Neural crest cell (in vitro differentiated cells): Measurements from ENCODE around the gene PSMB7. TPM values are rescaled to one million over a fixed set of nuclear protein-coding genes. Genes with fewer than 3 reads are reported as not detected.

Experiments used
- DNase-seq: peaks from one replicate; pipeline ENCODE4 v3.0.0; 2021; ENCODE audit warnings: low read depth, mixed read lengths, low spot score
- H3K27ac Mint-ChIP-seq: one replicate; pipeline ENCODE4 v1.8.0; 2021; ENCODE audit warnings: mild to moderate bottlenecking, mixed read lengths; ENCODE audit not compliant: unreplicated experiment
- H3K27me3 Mint-ChIP-seq: 2 replicates; pipeline ENCODE4 v1.8.0; 2021; ENCODE audit warnings: low read depth, mild to moderate bottlenecking, mixed read lengths
- H3K36me3 Mint-ChIP-seq: 2 replicates; pipeline ENCODE4 v1.8.0; 2021; ENCODE audit warnings: low read depth, mild to moderate bottlenecking, mixed read lengths
- H3K4me1 Mint-ChIP-seq: 2 replicates; pipeline ENCODE4 v1.8.0; 2021; ENCODE audit warnings: mixed read lengths
- H3K4me3 Mint-ChIP-seq: one replicate; pipeline ENCODE4 v1.8.0; 2021; ENCODE audit warnings: mild to moderate bottlenecking, mixed read lengths
- H3K9me3 Mint-ChIP-seq: 2 replicates; pipeline ENCODE4 v1.8.0; 2021; ENCODE audit warnings: mixed read lengths
- total RNA-seq: library from RNA; stranded (reverse); gene quantifications from 2 replicates; pipeline ENCODE4 v1.2.1, GENCODE V29; 2021
- TF ChIP-seq, protein P1 (sequence below): fragments of 200-600 bp; sonication (generic); conservative IDR thresholded peaks from 2 replicates; pipeline ENCODE4 v1.5.0; 2021; ENCODE audit warnings: antibody characterized with exemption, mild to moderate bottlenecking

The PSMB7 gene
- total RNA-seq, 1 donor from 2014 or later = 196 TPM

- no peak for DNase-seq
- H3K27me3 Mint-ChIP-seq = peaks cover 10% of the 10 kb centered on the region
- no peaks in the 10 kb centered on the region for H3K36me3 Mint-ChIP-seq
- TF ChIP-seq, protein P1, sequence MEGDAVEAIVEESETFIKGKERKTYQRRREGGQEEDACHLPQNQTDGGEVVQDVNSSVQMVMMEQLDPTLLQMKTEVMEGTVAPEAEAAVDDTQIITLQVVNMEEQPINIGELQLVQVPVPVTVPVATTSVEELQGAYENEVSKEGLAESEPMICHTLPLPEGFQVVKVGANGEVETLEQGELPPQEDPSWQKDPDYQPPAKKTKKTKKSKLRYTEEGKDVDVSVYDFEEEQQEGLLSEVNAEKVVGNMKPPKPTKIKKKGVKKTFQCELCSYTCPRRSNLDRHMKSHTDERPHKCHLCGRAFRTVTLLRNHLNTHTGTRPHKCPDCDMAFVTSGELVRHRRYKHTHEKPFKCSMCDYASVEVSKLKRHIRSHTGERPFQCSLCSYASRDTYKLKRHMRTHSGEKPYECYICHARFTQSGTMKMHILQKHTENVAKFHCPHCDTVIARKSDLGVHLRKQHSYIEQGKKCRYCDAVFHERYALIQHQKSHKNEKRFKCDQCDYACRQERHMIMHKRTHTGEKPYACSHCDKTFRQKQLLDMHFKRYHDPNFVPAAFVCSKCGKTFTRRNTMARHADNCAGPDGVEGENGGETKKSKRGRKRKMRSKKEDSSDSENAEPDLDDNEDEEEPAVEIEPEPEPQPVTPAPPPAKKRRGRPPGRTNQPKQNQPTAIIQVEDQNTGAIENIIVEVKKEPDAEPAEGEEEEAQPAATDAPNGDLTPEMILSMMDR = no peak
- H3K27ac Mint-ChIP-seq = no peak overlapping the region
- no peak overlapping the region for H3K4me3 Mint-ChIP-seq
- no peaks in the 10 kb centered on the region for H3K9me3 Mint-ChIP-seq
- no peaks in the 10 kb centered on the region for H3K4me1 Mint-ChIP-seq
These were observed 27.1 kb upstream of the PSMB7 start for GRCh38 chr9:124442379-124442778.

GRCh38 chr9:124441291-124441690 lies 26.0 kb upstream of the PSMB7 start:
- peaks cover 5% of the 10 kb centered on the region for H3K27me3 Mint-ChIP-seq
- H3K9me3 Mint-ChIP-seq = no peaks in the 10 kb centered on the region
- H3K36me3 Mint-ChIP-seq = no peaks in the 10 kb centered on the region
- DNase-seq = no peak
- H3K4me1 Mint-ChIP-seq = no peaks in the 10 kb centered on the region
- H3K27ac Mint-ChIP-seq = no peak overlapping the region
- TF ChIP-seq, protein P1 = no peak
- no peak overlapping the region for H3K4me3 Mint-ChIP-seq

GRCh38 chr9:124440786-124441185 lies 25.5 kb upstream of the PSMB7 start:
- Mint-ChIP-seq H3K9me3 (no peaks in the 10 kb centered on the region), H3K27ac (no peak overlapping the region), H3K36me3 (no peaks in the 10 kb centered on the region), H3K4me3 (no peak overlapping the region), H3K4me1 (no peaks in the 10 kb centered on the region), H3K27me3 (peaks cover 4% of the 10 kb centered on the region)
- DNase-seq = no peak
- TF ChIP-seq, protein P1 = no peak

DNA sequence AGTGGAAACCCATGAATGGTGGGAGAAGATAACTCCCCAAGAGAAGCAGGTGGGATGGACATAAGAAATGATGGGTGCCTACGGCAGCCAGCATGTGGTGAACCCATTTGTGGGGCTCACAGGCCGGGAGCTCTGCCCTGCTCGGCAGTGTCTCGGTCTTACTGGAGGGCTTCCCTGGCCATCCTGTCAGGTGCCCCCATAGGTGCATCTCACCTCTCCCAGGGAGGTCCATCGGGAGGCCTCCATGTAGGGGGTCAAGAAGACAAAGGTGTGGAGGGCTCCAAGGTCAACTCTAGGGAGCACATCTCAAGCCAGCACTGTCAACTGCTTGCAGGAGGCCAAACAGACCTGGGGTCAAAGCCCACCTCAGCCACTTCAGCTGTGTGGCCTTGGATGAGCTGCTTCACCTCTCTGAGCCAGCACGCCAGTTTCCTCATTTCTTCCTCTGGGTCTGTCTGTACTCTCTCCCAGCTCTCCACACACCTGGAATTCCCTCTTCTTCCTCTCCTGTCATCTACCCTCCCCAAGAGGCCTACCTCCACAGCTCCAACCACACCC lies 24.5 kb upstream of the PSMB7 start:
- TF ChIP-seq, protein P1 = no peak
- H3K4me3 Mint-ChIP-seq = no peak overlapping the region
- no peaks in the 10 kb centered on the region for H3K36me3 Mint-ChIP-seq
- no peaks in the 10 kb centered on the region for H3K9me3 Mint-ChIP-seq
- peaks cover 2% of the 10 kb centered on the region for H3K27me3 Mint-ChIP-seq
- DNase-seq = no peak
- H3K4me1 Mint-ChIP-seq = no peaks in the 10 kb centered on the region
- H3K27ac Mint-ChIP-seq = no peak overlapping the region

DNA sequence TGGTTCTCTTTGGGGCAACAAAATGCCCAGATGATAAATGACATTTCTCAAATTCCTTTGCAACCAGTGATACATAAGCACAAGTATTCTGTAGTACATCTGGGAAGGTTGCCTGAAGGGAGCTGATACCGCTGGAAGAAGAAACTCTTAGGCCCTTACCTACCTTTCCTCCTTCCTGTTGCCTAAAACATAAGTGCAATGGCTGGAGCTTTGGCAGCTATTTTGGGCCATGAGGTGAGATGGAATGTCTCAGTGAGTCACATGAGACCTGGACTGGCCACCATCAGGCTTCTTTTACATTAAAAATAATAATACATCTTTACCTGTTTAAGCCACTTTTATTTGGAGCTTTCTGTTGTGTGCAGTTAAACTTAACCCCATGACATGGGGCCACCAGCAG lies 23.8 kb upstream of the PSMB7 start:
- Mint-ChIP-seq H3K9me3 (no peaks in the 10 kb centered on the region), H3K4me3 (no peak overlapping the region), H3K4me1 (no peaks in the 10 kb centered on the region), H3K27me3 (peaks cover 1% of the 10 kb centered on the region), H3K36me3 (no peaks in the 10 kb centered on the region), H3K27ac (no peak overlapping the region)
- TF ChIP-seq, protein P1 = no peak
- no peak for DNase-seq
